Measurements from ENCODE around the gene RASSF3.
"Not testable (repeated sequence)": the region's sequence is repeated elsewhere in the genome, so short reads cannot be mapped to it uniquely, and the experiment has no call there.

RASSF3 gene

GRCh38 chr12:64685605-64686004 lies 75.3 kb downstream of the RASSF3 start:
- H3K9me3 ChIP-seq: no peaks in the 10 kb centered on the region
- H3K27me3 ChIP-seq: no peaks in the 10 kb centered on the region
- TF ChIP-seq CTCF (IDR thresholded peaks at IDR 0.05; ENCODE audit: low read depth, low read length): no peak
- H3K36me3 ChIP-seq: peaks cover 34% of the 10 kb centered on the region
- peaks cover 14% of the 10 kb centered on the region for H3K4me1 ChIP-seq
- H3K4me3 ChIP-seq (ENCODE audit: low read depth, low read length): no peak overlapping the region
- no peak for DNase-seq

GRCh38 chr12:64687816-64688215 lies 77.5 kb downstream of the RASSF3 start:
- DNase-seq: no peak
- H3K36me3 ChIP-seq: peaks cover 34% of the 10 kb centered on the region
- H3K4me1 ChIP-seq: peaks cover 9% of the 10 kb centered on the region
- H3K27me3 ChIP-seq: no peaks in the 10 kb centered on the region
- no peak overlapping the region for H3K4me3 ChIP-seq (ENCODE audit: low read depth, low read length)
- no peak for TF ChIP-seq CTCF (IDR thresholded peaks at IDR 0.05; ENCODE audit: low read depth, low read length)
- H3K9me3 ChIP-seq: no peaks in the 10 kb centered on the region

- DNase-seq: no peak
- Histone ChIP-seq H3K27me3 (no peaks in the 10 kb centered on the region), H3K4me3 (ENCODE audit: low read depth, low read length) (no peak overlapping the region), H3K36me3 (peaks cover 34% of the 10 kb centered on the region), H3K4me1 (peaks cover 5% of the 10 kb centered on the region; the same call in 1 of the 2 replicates), H3K9me3 (no peaks in the 10 kb centered on the region)
- no peak for TF ChIP-seq CTCF (IDR thresholded peaks at IDR 0.05; ENCODE audit: low read depth, low read length)
Observed at GRCh38 chr12:64688219-64688618, 77.9 kb downstream of the RASSF3 start.

- TF ChIP-seq CTCF (IDR thresholded peaks at IDR 0.05; ENCODE audit: low read depth, low read length): no peak
- no peak for DNase-seq
- peaks cover 34% of the 10 kb centered on the region for H3K36me3 ChIP-seq
- H3K4me1 ChIP-seq: peaks cover under 1% of the 10 kb centered on the region; the same call in 1 of the 2 replicates
- H3K9me3 ChIP-seq: no peaks in the 10 kb centered on the region
- H3K4me3 ChIP-seq (ENCODE audit: low read depth, low read length): no peak overlapping the region
- no peaks in the 10 kb centered on the region for H3K27me3 ChIP-seq
Observed at GRCh38 chr12:64688715-64689114, 78.4 kb downstream of the RASSF3 start.

- H3K27me3 ChIP-seq; H3K4me3 ChIP-seq (ENCODE audit: low read depth, low read length); H3K4me1 ChIP-seq; H3K9me3 ChIP-seq; DNase-seq: not testable (repeated sequence)
- H3K36me3 ChIP-seq: peaks cover 37% of the 10 kb centered on the region
Observed at GRCh38 chr12:64690236-64690635, 79.9 kb downstream of the RASSF3 start.

GRCh38 chr12:64691227-64691794 lies 81.0 kb downstream of the RASSF3 start:
- Histone ChIP-seq H3K9me3 (no peaks in the 10 kb centered on the region), H3K4me1 (no peaks in the 10 kb centered on the region), H3K4me3 (ENCODE audit: low read depth, low read length) (no peak overlapping the region), H3K27me3 (no peaks in the 10 kb centered on the region), H3K36me3 (peaks cover 31% of the 10 kb centered on the region)
- TF ChIP-seq CTCF (IDR thresholded peaks at IDR 0.05; ENCODE audit: low read depth, low read length): no peak
- DNase-seq: no peak

Measured in BE2C (cell line).